Measurements from ENCODE around the gene CARD8.
"Not testable (repeated sequence)": the region's sequence is repeated elsewhere in the genome, so short reads cannot be mapped to it uniquely, and the experiment has no call there.

The CARD8 gene

GRCh38 chr19:48258992-48259391 is 3.3 kb upstream of the CARD8 start:
- not testable (repeated sequence) for H2BK15ac ChIP-seq (replicated peaks; ENCODE audit: low read depth); H3K79me1 ChIP-seq (ENCODE audit: low read length); H3K23ac ChIP-seq (ENCODE audit: low read length); H3K18ac ChIP-seq (ENCODE audit: low read length); H3K4me2 ChIP-seq (ENCODE audit: low read length); H3K9ac ChIP-seq (ENCODE audit: low read length); H3K27ac ChIP-seq (ENCODE audit: low read depth, low read length); H2BK5ac ChIP-seq (ENCODE audit: low read length); H3K4me1 ChIP-seq (ENCODE audit: control insufficient read depth, low read depth, low read length); DNase-seq; H2BK120ac ChIP-seq (ENCODE audit: low read depth, low read length); H4K8ac ChIP-seq (ENCODE audit: low read depth, low read length); H3K4me3 ChIP-seq (ENCODE audit: low read length); H3K4ac ChIP-seq (ENCODE audit: low read depth, low read length); H4K5ac ChIP-seq (ENCODE audit: low read length); H3K27me3 ChIP-seq (ENCODE audit: insufficient read depth, low read length, poor library complexity); H2AK5ac ChIP-seq (ENCODE audit: low read length); H3K36me3 ChIP-seq (ENCODE audit: control insufficient read depth, insufficient read depth, low read length); H3K79me2 ChIP-seq (ENCODE audit: control insufficient read depth, insufficient read depth, low read length); H3K56ac ChIP-seq (ENCODE audit: low read length)
- WGBS (ENCODE audit: extremely low coverage, insufficient coverage, low lambda C conversion rate) = no CpG with 5 or more reads among the region's 4 CpGs

- no peak overlapping the region for H2AK5ac ChIP-seq (ENCODE audit: low read length)
- H4K5ac ChIP-seq (ENCODE audit: low read length) = no peak overlapping the region
- no peaks in the 10 kb centered on the region for H3K36me3 ChIP-seq (ENCODE audit: control insufficient read depth, insufficient read depth, low read length)
- H3K18ac ChIP-seq (ENCODE audit: low read length) = no peak overlapping the region
- DNase-seq = no peak
- no peak overlapping the region for H2BK15ac ChIP-seq (replicated peaks; ENCODE audit: low read depth)
- no peak overlapping the region for H3K4me3 ChIP-seq (ENCODE audit: low read length)
- no peaks in the 10 kb centered on the region for H3K79me1 ChIP-seq (ENCODE audit: low read length)
- WGBS (ENCODE audit: extremely low coverage, insufficient coverage, low lambda C conversion rate) = no CpG with 5 or more reads among the region's 6 CpGs
- H2BK5ac ChIP-seq (ENCODE audit: low read length) = no peak overlapping the region
- no peak overlapping the region for H3K27ac ChIP-seq (ENCODE audit: low read depth, low read length)
- no peak overlapping the region for H3K4me2 ChIP-seq (ENCODE audit: low read length)
- no peaks in the 10 kb centered on the region for H3K4me1 ChIP-seq (ENCODE audit: control insufficient read depth, low read depth, low read length)
- no peak overlapping the region for H2BK120ac ChIP-seq (ENCODE audit: low read depth, low read length)
- no peak overlapping the region for H3K56ac ChIP-seq (ENCODE audit: low read length)
- no peak overlapping the region for H3K23ac ChIP-seq (ENCODE audit: low read length)
- H3K9ac ChIP-seq (ENCODE audit: low read length) = no peak overlapping the region
- no peaks in the 10 kb centered on the region for H3K27me3 ChIP-seq (ENCODE audit: insufficient read depth, low read length, poor library complexity)
- no peak overlapping the region for H3K4ac ChIP-seq (ENCODE audit: low read depth, low read length)
- no peak overlapping the region for H4K8ac ChIP-seq (ENCODE audit: low read depth, low read length)
- no peaks in the 10 kb centered on the region for H3K79me2 ChIP-seq (ENCODE audit: control insufficient read depth, insufficient read depth, low read length)
Observed at GRCh38 chr19:48258350-48258749, 2.6 kb upstream of the CARD8 start.

GRCh38 chr19:48254529-48254970 is 1.2 kb downstream of the CARD8 start:
- Histone ChIP-seq H3K56ac (ENCODE audit: low read length) (no peak overlapping the region), H3K4me3 (ENCODE audit: low read length) (no peak overlapping the region)

GRCh38 chr19:48253999-48254398 is 1.7 kb downstream of the CARD8 start:
- no peak for DNase-seq
- no peak overlapping the region for H3K27ac ChIP-seq (ENCODE audit: low read depth, low read length)
- H3K4ac ChIP-seq (ENCODE audit: low read depth, low read length) = no peak overlapping the region

More at GRCh38 chr19:48254529-48254970, 1.2 kb downstream of the CARD8 start:
- Histone ChIP-seq H3K4me2 (ENCODE audit: low read length) (no peak overlapping the region), H3K36me3 (ENCODE audit: control insufficient read depth, insufficient read depth, low read length) (no peaks in the 10 kb centered on the region), H3K4me1 (ENCODE audit: control insufficient read depth, low read depth, low read length) (no peaks in the 10 kb centered on the region), H3K4ac (ENCODE audit: low read depth, low read length) (no peak overlapping the region), H3K9ac (ENCODE audit: low read length) (no peak overlapping the region), H2AK5ac (ENCODE audit: low read length) (no peak overlapping the region), H3K27me3 (ENCODE audit: insufficient read depth, low read length, poor library complexity) (no peaks in the 10 kb centered on the region), H2BK120ac (ENCODE audit: low read depth, low read length) (no peak overlapping the region), H2BK15ac (replicated peaks; ENCODE audit: low read depth) (no peak overlapping the region), H3K79me2 (ENCODE audit: control insufficient read depth, insufficient read depth, low read length) (no peaks in the 10 kb centered on the region), H3K23ac (ENCODE audit: low read length) (no peak overlapping the region), H2BK5ac (ENCODE audit: low read length) (no peak overlapping the region), H4K5ac (ENCODE audit: low read length) (no peak overlapping the region), H3K79me1 (ENCODE audit: low read length) (no peaks in the 10 kb centered on the region), H4K8ac (ENCODE audit: low read depth, low read length) (peak overlapping the region; percentile 56), H3K18ac (ENCODE audit: low read length) (no peak overlapping the region), H3K27ac (ENCODE audit: low read depth, low read length) (no peak overlapping the region)
- no CpG with 5 or more reads among the region's 4 CpGs for WGBS (ENCODE audit: extremely low coverage, insufficient coverage, low lambda C conversion rate)
- DNase-seq = no peak

GRCh38 chr19:48252609-48253008 is 3.1 kb downstream of the CARD8 start:
- H4K8ac ChIP-seq (ENCODE audit: low read depth, low read length) = no peak overlapping the region
- no peaks in the 10 kb centered on the region for H3K27me3 ChIP-seq (ENCODE audit: insufficient read depth, low read length, poor library complexity)
- H3K79me2 ChIP-seq (ENCODE audit: control insufficient read depth, insufficient read depth, low read length) = no peaks in the 10 kb centered on the region
- no peak overlapping the region for H2BK5ac ChIP-seq (ENCODE audit: low read length)
- H2BK15ac ChIP-seq (replicated peaks; ENCODE audit: low read depth) = no peak overlapping the region
- no peak overlapping the region for H2AK5ac ChIP-seq (ENCODE audit: low read length)
- DNase-seq = no peak
- H2BK120ac ChIP-seq (ENCODE audit: low read depth, low read length) = no peak overlapping the region
- no peak overlapping the region for H3K4me3 ChIP-seq (ENCODE audit: low read length)
- H3K9ac ChIP-seq (ENCODE audit: low read length) = no peak overlapping the region
- H3K4me2 ChIP-seq (ENCODE audit: low read length) = no peak overlapping the region
- H3K56ac ChIP-seq (ENCODE audit: low read length) = no peak overlapping the region
- no peaks in the 10 kb centered on the region for H3K79me1 ChIP-seq (ENCODE audit: low read length)
- H3K23ac ChIP-seq (ENCODE audit: low read length) = no peak overlapping the region
- H4K5ac ChIP-seq (ENCODE audit: low read length) = no peak overlapping the region
- H3K36me3 ChIP-seq (ENCODE audit: control insufficient read depth, insufficient read depth, low read length) = no peaks in the 10 kb centered on the region
- no CpG with 5 or more reads among the region's 4 CpGs for WGBS (ENCODE audit: extremely low coverage, insufficient coverage, low lambda C conversion rate)
- H3K4ac ChIP-seq (ENCODE audit: low read depth, low read length) = no peak overlapping the region
- H3K18ac ChIP-seq (ENCODE audit: low read length) = no peak overlapping the region
- no peaks in the 10 kb centered on the region for H3K4me1 ChIP-seq (ENCODE audit: control insufficient read depth, low read depth, low read length)
- no peak overlapping the region for H3K27ac ChIP-seq (ENCODE audit: low read depth, low read length)

More at GRCh38 chr19:48253999-48254398, 1.7 kb downstream of the CARD8 start:
- Histone ChIP-seq H4K8ac (ENCODE audit: low read depth, low read length) (no peak overlapping the region), H3K27me3 (ENCODE audit: insufficient read depth, low read length, poor library complexity) (no peaks in the 10 kb centered on the region), H3K23ac (ENCODE audit: low read length) (no peak overlapping the region), H3K18ac (ENCODE audit: low read length) (no peak overlapping the region), H3K56ac (ENCODE audit: low read length) (no peak overlapping the region), H2BK15ac (replicated peaks; ENCODE audit: low read depth) (no peak overlapping the region), H3K79me1 (ENCODE audit: low read length) (no peaks in the 10 kb centered on the region), H4K5ac (ENCODE audit: low read length) (no peak overlapping the region), H2BK5ac (ENCODE audit: low read length) (no peak overlapping the region), H3K4me2 (ENCODE audit: low read length) (no peak overlapping the region), H3K36me3 (ENCODE audit: control insufficient read depth, insufficient read depth, low read length) (no peaks in the 10 kb centered on the region), H2BK120ac (ENCODE audit: low read depth, low read length) (no peak overlapping the region), H3K4me1 (ENCODE audit: control insufficient read depth, low read depth, low read length) (no peaks in the 10 kb centered on the region), H3K4me3 (ENCODE audit: low read length) (no peak overlapping the region), H3K9ac (ENCODE audit: low read length) (no peak overlapping the region), H3K79me2 (ENCODE audit: control insufficient read depth, insufficient read depth, low read length) (no peaks in the 10 kb centered on the region), H2AK5ac (ENCODE audit: low read length) (no peak overlapping the region)

- no peak overlapping the region for H2BK120ac ChIP-seq (ENCODE audit: low read depth, low read length)
- H2BK15ac ChIP-seq (replicated peaks; ENCODE audit: low read depth) = no peak overlapping the region
- H4K8ac ChIP-seq (ENCODE audit: low read depth, low read length) = no peak overlapping the region
- H3K79me2 ChIP-seq (ENCODE audit: control insufficient read depth, insufficient read depth, low read length) = no peaks in the 10 kb centered on the region
- H3K4me1 ChIP-seq (ENCODE audit: control insufficient read depth, low read depth, low read length) = no peaks in the 10 kb centered on the region
- H2BK5ac ChIP-seq (ENCODE audit: low read length) = no peak overlapping the region
- no peak overlapping the region for H3K9ac ChIP-seq (ENCODE audit: low read length)
- H3K4me3 ChIP-seq (ENCODE audit: low read length) = no peak overlapping the region
- no peak overlapping the region for H4K5ac ChIP-seq (ENCODE audit: low read length)
- no peak overlapping the region for H3K4me2 ChIP-seq (ENCODE audit: low read length)
- H3K4ac ChIP-seq (ENCODE audit: low read depth, low read length) = no peak overlapping the region
- no CpG with 5 or more reads among the region's 2 CpGs for WGBS (ENCODE audit: extremely low coverage, insufficient coverage, low lambda C conversion rate)
- no peak overlapping the region for H3K23ac ChIP-seq (ENCODE audit: low read length)
- no peaks in the 10 kb centered on the region for H3K36me3 ChIP-seq (ENCODE audit: control insufficient read depth, insufficient read depth, low read length)
- no peak overlapping the region for H3K18ac ChIP-seq (ENCODE audit: low read length)
- H3K56ac ChIP-seq (ENCODE audit: low read length) = no peak overlapping the region
- no peak overlapping the region for H3K27ac ChIP-seq (ENCODE audit: low read depth, low read length)
- no peaks in the 10 kb centered on the region for H3K27me3 ChIP-seq (ENCODE audit: insufficient read depth, low read length, poor library complexity)
- no peaks in the 10 kb centered on the region for H3K79me1 ChIP-seq (ENCODE audit: low read length)
- H2AK5ac ChIP-seq (ENCODE audit: low read length) = no peak overlapping the region
- DNase-seq = no peak
Observed at GRCh38 chr19:48250290-48251025, 5.3 kb downstream of the CARD8 start.
